ENCODE measurements around the gene IL22RA1.

Gene IL22RA1

GRCh38 chr1:24074196-24074595, 68.7 kb downstream of the IL22RA1 start:
- DNase-seq (ENCODE audit: low read depth in 2 of 2) = no peak

GRCh38 chr1:24071941-24072340, 71.0 kb downstream of the IL22RA1 start:
- no peak for DNase-seq (ENCODE audit: low read depth in 2 of 2)

DNA sequence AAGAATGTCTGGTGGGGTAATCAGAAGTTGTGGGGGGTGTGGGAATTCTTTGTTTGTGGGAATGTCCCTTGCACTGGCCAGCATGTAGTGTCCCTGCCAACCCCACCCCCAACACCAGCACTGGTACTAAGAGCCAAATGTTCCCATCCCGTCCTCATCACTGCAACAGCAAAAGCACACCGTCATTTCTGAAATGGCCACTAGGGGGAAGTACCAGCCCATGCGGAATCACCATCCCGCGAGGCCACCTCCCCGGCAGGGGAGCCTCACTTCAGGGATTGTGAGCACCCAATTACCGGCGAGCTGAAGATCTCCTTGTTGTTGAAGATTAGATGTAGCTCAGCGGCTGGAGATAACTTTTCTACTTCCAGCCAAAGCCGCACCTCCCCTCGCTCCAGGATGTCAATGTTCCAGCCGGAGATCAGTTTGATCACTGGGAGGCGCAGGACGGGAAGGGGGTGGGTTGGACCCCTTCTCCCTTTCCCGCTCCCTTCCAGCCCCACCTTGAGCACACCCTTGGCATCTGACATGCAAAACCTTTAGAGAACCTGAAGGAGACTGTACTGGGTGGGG, 72.0 kb downstream of the IL22RA1 start:
- DNase-seq (ENCODE audit: low read depth in 2 of 2) = peak; percentile 41 to 52

DNA sequence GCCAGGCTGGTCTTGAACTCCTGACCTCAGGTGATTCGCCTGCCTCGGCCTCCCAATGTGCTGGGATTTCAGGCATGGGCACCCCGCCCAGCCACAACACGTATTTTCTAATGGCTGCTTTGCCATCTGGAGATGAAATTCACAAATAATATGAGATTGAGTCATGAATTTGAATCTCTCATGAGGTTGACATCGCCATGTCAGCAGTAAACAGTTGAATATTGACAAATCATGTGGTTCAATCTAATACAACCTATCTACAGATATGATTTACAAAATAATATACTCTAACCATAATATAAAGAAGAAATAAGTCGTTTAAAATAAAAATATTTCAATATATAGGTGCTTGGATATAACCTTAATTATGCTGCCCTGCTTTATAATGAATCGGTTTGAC, 73.1 kb downstream of the IL22RA1 start:
- DNase-seq (ENCODE audit: low read depth in 2 of 2) = no peak

Data from stimulated activated CD8-positive, alpha-beta memory T cell treated with anti-CD3 and anti-CD28 coated beads, Interleukin-7, amount 100 ng/mL, for 4 hours (primary cell).